ENCODE measurements around the gene OVCH1.

The OVCH1 gene

DNA sequence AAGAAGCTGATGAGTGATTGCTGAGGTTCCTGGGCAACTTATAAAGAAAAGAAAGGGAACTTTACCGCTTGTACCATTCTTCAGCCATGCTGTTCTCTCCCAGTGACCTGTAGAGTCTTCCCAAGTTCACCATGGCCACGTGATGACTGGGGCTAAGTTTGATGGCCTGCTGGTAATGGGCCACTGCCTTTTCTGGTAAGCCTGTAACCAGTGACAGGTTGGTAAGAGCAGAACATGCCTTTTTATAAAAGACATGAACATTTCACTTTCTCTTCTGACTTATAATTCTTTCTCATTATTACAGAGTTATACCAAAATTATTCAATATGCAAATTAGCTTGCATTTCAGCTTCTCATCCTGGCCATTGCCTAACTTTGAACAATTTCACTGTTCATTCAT is 20.9 kb upstream of the OVCH1 start:
- H3K4me3 ChIP-seq (ENCODE audit: low read length), result no peak overlapping the region
- TF ChIP-seq, protein P1, sequence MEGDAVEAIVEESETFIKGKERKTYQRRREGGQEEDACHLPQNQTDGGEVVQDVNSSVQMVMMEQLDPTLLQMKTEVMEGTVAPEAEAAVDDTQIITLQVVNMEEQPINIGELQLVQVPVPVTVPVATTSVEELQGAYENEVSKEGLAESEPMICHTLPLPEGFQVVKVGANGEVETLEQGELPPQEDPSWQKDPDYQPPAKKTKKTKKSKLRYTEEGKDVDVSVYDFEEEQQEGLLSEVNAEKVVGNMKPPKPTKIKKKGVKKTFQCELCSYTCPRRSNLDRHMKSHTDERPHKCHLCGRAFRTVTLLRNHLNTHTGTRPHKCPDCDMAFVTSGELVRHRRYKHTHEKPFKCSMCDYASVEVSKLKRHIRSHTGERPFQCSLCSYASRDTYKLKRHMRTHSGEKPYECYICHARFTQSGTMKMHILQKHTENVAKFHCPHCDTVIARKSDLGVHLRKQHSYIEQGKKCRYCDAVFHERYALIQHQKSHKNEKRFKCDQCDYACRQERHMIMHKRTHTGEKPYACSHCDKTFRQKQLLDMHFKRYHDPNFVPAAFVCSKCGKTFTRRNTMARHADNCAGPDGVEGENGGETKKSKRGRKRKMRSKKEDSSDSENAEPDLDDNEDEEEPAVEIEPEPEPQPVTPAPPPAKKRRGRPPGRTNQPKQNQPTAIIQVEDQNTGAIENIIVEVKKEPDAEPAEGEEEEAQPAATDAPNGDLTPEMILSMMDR (IDR thresholded peaks at IDR 0.05; ENCODE audit: insufficient read depth, low read depth, low read length, missing control alignments), result no peak
- DNase-seq (ENCODE audit: low read depth), result no peak

DNA sequence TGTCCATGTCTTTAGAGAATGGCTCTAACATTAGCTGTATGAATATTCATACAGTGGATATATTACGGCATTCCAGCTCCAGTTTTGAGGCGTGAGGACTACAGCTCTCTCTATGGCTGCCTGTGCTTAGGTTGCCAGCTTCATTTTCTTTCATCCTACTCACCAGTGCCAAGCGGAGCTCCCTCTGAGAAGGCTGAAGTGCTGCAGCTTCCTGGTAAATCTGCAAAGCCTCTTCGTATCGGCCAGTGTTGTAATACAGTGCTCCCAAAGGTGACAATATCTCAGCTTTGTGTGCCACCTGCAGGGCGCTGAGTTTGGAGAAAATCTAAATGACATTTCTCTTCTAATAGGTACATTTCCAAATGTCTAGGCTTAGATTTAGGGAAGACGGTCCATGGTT is 19.8 kb upstream of the OVCH1 start:
- H3K4me3 ChIP-seq (ENCODE audit: low read length), result no peak overlapping the region
- DNase-seq (ENCODE audit: low read depth), result peak; percentile 9
- TF ChIP-seq, protein P1 (IDR thresholded peaks at IDR 0.05; ENCODE audit: insufficient read depth, low read depth, low read length, missing control alignments), result peak; percentile 12

DNA sequence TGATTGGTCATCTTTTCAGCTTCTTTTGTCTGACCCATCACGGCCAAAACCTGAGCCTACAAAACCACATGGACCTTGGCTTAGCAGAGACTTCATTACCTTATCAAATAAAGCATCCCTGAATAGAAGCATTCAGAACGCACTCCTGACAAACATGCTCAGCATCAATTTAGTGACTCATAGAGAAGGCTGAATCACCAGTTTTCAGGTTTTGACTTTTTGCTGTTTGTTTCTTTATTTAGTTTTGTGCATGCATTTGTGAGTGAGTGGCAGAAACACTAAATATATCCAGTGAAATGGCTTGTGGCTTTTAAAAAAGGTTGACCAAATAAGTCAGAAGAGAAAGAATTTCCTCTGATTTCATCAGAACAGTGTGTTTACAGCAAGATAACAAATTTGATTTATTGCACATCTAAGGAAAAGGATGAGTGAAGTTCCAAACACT is 19.0 kb upstream of the OVCH1 start:
- TF ChIP-seq, protein P1 (IDR thresholded peaks at IDR 0.05; ENCODE audit: insufficient read depth, low read depth, low read length, missing control alignments), result no peak
- peak; percentile 51 for DNase-seq (ENCODE audit: low read depth)
- no peak overlapping the region for H3K4me3 ChIP-seq (ENCODE audit: low read length)

DNA sequence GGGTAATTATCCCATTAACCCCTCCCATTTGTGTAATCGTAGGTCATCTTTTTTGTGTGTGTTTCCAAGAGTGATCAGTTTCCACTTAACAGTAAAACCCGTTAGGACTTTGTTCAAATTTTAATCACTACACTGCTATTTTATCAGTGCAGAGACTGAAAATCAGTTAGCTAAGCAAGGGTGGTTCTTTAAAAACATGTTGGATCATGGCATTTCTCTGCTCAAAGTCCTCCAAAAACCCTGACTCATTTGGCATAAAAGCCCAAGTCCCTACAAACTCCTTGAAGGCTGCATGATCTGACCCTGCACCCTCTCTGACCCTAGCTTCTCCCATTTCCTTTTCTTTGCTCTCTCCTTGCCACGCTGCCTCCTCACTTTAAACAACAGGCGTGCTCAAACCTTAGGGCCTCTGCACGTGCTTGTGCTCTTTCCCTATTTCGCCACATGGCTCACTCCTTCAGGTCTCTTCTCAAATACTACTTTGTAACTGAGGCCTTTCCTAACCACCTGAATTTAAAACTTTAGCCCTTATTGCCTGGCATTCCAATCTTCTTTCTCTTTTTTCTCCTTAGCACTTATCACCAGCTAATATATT is 13.2 kb upstream of the OVCH1 start:
- H3K4me3 ChIP-seq (ENCODE audit: low read length), result no peak overlapping the region
- no peak for DNase-seq (ENCODE audit: low read depth)
- TF ChIP-seq, protein P1 (IDR thresholded peaks at IDR 0.05; ENCODE audit: insufficient read depth, low read depth, low read length, missing control alignments), result no peak

DNA sequence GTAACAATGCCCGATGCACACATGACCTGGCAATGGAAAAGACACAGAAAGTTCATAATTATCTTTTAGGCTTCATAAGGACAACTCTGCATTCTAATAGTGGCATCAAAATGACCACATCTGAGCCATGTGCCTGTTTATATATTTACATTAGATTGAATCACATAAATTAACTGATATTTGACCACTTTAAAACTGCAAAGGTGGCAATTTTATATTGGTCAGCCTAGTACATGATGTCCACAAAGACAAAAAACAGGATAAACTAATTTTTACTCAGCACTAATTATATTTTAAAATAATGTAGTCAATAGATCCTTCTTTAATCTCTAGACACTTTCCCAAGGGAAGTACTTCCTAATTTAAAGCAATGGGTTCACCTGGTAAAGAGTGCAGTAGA is 12.0 kb upstream of the OVCH1 start:
- TF ChIP-seq, protein P1 (IDR thresholded peaks at IDR 0.05; ENCODE audit: insufficient read depth, low read depth, low read length, missing control alignments), result no peak
- no peak overlapping the region for H3K4me3 ChIP-seq (ENCODE audit: low read length)
- DNase-seq (ENCODE audit: low read depth), result no peak

DNA sequence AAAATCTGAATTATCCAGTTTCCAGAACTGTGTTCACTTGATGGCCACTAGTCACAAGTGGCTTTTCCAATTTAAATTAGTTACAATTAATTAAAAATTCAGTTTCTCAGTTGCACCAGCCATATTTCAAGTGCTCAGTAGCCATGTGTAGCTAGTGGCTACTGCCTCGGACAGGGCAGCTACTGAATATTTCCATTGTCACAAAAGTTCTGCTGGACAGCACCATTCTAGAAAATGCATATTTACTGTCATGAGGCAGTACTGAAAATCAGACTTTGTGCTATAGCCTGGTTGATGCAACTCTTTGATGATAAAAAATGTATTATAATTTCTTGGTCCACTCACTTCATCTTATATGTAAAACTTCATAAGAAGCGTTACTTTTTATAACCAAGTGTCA is 11.5 kb upstream of the OVCH1 start:
- DNase-seq (ENCODE audit: low read depth), result no peak
- TF ChIP-seq, protein P1 (IDR thresholded peaks at IDR 0.05; ENCODE audit: insufficient read depth, low read depth, low read length, missing control alignments), result no peak
- H3K4me3 ChIP-seq (ENCODE audit: low read length), result no peak overlapping the region

DNA sequence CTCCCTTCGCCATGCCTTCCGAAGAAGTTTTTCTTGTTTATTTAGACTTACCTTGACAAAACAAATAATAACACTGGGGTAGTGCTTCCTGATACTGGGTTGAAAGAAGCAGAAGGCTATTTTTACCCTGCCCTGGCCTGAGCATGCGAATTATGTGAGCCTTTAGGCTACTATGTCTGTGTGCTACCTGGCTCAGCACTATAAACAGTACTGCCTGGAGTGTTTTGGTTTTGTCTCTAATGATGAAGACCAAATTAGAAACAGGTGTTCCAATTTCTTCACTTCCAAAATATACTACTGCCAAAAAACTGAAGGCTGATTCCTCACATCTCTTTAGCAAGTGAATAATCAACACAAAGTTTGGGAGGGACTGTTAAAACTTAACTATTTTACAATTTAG is 7.6 kb upstream of the OVCH1 start:
- TF ChIP-seq, protein P1 (IDR thresholded peaks at IDR 0.05; ENCODE audit: insufficient read depth, low read depth, low read length, missing control alignments), result no peak
- H3K4me3 ChIP-seq (ENCODE audit: low read length), result no peak overlapping the region
- DNase-seq (ENCODE audit: low read depth), result no peak

Data from epithelial cell of esophagus (primary cell).